GM18508 (cell line): Measurements from ENCODE around the gene NOP58.
"Not testable (repeated sequence)": the region's sequence is repeated elsewhere in the genome, so short reads cannot be mapped to it uniquely, and the experiment has no call there.

ENCODE experiments used
- ATAC-seq: cut with Tn5 transposase; IDR thresholded peaks from one replicate; pipeline ENCODE4 v1.9.1; 2021; ENCODE audit warnings: moderate number of reproducible peaks; ENCODE audit not compliant: insufficient read depth, unreplicated experiment

NOP58 gene, protein sequence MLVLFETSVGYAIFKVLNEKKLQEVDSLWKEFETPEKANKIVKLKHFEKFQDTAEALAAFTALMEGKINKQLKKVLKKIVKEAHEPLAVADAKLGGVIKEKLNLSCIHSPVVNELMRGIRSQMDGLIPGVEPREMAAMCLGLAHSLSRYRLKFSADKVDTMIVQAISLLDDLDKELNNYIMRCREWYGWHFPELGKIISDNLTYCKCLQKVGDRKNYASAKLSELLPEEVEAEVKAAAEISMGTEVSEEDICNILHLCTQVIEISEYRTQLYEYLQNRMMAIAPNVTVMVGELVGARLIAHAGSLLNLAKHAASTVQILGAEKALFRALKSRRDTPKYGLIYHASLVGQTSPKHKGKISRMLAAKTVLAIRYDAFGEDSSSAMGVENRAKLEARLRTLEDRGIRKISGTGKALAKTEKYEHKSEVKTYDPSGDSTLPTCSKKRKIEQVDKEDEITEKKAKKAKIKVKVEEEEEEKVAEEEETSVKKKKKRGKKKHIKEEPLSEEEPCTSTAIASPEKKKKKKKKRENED

DNA sequence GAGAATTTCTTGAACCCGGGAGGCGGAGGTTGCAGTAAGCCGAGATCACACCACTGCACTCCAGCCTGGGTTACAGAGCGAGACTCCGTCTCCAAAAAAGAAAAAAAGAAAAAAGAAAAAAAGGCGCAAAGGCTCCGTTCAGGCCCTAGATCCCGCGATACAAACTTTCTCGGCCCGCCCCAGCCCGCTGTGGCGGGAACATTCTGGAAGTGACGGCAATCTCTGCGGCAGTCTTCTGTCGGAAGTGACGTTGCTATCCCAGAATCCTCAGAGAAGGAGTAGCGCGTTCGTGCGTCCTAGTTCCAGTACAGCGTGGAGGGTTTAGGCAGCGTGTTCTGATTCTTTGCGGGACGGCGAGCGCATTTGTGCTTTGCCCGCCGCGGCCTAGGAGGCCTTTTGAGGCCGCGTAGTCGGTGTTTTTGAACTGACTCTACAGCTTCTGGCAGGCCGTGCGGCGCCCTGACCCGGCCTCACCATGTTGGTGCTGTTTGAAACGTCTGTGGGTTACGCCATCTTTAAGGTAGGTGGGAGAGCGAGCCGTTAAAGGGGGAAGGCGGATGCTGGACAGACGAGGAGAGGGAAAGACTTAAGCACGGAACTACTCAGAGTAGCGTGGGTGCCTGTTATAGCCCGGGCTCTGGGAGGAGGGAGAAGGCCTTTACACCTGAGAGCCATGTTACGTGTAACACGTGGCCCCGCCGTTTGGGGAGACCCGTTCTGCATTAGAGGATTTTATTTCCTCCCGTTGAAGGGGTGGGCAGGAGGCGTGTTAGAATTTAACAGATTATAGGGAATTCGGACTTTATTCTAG is at the start of gene NOP58:
NOP58 (plus strand) TSS at position 297 of the 811 bp plus-strand sequence; CDS start at position 476, 179 bp downstream.
- peak; percentile 61 for ATAC-seq

DNA sequence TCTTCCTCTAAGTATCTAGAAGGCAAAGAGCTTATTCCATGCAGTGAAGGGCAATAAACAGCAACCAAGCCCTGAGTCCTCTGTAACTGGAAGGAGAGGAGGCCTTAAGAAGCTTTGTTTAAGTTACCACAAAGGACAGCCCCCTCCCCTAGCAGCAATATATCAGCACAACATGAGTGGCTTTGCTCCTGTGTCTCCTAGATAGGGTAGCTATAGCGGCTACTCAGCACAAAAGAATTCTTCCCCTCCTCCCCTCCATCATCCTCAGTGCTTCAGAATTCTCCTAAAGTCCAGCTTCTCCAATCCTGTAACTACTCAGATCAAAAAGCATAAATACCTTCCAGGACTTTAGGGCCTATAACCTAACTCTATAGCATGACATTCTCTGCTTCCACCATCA is 43.7 kb upstream of the NOP58 start:
- ATAC-seq: no peak

DNA sequence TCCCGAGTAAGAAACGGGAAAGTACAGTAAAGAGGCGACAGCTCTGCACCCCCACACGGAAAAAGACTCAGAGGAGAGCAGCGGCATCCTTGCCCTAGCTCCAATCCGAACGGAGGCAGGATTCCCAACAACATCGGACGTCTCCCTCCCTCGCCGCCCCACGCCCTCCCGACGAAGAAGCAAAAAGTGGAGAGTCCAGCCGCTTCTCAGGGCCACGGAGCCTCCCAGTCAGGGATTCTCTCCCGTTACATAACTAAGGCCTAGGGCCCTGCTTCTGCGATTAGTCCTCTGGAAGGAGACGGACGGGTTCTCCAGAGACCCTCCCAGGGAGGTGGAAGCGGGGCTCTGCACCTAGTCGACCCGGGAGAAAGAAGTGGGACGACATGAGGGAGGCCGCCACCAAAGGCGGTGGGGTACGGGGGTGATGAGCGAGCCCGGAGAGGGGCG is 27.8 kb upstream of the NOP58 start:
- peak; percentile 14 for ATAC-seq

DNA sequence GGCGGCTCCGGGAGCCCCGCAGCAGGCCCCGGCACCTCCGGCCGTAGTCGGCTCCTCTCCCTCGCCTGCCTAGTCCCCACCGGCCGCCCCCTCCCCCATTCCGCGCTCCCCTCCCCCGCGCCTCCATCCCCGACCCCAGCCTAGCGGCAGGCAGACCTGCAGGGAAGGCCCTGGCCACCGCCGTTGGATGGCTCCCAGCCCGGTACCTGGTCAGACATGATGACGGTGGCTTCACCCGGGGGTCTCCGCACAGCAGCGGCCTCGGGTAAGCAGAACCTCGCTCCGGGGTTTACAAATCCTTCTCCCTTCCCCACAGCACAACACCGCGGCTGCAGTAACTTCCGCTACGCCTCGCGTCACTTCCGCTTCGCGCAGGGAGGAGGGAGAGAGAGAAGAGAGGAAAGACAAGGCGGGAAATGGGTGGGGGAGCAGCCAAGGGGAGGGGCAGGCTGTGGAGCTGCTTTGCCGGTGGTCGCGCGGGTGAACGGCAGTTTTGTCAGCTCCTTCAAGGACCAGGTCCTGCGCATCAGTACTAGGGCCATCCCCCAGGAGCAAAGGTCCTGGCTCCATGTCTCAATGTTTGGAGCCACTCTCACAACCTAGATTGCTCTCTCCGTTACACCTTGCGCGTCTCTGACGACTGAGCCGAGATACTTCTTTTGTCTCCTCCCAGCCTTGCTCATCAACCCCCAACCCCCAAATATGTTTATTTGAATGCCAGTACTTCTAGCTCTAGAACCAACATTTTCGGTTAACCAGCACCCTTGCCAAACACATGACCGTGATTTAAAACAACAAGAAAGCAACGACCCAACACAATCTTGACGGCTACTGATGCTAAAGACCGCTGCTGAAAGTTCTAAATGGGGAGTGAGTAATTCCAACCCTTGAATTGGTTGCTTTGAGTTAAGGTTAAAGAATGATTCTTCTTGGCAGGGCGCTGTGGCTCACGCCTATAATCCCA is 27.0 kb upstream of the NOP58 start, which contains the start of gene SUMO1:
SUMO1 (minus strand) TSS at position 364 of the 964 bp plus-strand sequence; CDS start at position 218, 146 bp downstream.
- ATAC-seq: peak; percentile 69

DNA sequence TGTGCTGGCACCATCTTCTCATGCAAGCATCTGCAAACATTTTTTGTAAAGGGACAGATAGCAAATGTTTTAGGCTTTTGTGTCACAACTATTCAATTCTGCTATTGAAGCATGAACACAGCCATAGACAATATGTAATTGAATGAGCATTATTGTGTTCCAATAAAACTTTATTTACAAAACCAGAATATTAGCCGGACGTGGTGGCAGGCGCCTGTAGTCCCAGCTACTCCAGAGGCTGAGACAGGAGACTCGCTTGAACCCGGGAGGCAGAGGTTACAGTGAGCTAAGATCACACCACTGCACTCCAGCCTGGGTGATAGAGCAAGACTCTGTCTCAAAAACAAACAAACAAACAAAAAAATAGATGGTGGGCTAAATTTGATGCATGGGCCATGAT is 17.9 kb upstream of the NOP58 start:
- ATAC-seq: not testable (repeated sequence)

DNA sequence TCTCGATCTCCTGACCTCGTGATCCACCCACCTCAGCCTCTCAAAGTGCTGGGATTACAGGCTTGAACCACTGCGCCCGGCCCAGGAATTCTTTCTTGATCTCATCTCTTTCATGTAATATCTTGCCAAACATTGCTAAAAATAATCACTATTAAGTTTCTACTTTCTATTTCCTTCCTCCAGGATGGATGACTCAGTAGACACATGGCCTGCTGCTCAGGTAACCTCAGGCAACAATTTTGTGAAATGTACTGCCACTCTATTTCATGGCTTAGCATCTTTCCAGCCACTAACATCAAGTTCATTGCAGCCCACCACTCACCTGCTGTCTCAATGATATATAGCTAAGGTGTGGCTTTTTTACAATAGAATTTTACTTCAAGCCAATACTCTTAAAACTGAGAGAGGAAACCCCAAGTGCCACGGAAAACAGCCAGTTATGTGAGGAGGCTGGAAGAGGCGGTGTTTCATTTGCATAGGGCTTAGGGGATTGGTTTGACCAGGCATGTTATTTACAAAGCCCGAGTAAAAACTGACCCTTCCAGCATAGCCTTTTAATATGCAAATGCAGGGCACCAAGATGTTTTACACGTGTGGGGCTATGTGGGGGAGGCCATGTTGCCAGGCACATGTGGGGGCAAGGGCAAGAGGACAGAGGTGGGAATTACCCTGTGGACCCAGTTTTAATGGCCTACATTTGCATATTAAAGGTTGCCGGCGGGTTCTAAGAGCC is 15.9 kb upstream of the NOP58 start:
- ATAC-seq: no peak

DNA sequence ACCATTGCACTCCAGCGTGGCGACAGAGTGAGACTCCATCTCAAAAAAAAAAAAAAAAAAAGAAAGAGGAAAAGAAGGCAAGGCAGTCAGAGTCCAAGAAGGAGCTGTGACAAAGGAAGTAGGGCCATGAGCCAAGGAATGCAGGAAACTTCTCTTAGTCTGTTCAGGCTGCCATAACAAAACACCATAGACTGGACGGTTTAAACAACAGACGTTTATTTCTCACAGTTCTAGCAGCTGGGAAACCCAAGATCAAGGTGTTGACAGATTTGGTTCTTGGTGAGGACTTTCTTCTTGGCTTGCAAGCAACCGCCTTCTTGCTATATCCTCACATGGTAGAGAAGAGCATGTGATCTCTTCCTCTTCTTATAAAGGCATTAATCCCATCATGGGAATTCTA is 14.1 kb upstream of the NOP58 start:
- ATAC-seq: no peak

DNA sequence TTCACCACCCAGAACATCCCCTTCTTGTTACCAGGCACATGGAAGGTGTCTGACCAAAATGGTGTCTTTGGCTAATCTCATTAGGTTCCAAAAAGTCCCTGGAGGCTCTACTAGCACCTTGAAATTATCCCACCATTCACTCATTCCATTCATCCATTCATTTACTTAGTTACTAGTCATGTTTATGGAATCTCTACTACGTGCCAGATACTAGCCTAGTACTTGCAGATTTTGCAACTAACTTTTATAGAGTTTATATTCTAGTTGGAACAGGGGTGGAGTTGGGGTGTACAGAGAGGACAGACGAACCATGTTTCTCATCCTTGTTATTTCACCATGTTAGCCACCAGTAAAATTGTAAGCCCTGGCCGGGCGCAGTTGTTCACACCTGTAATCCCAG is 4.0 kb upstream of the NOP58 start:
- no peak for ATAC-seq

DNA sequence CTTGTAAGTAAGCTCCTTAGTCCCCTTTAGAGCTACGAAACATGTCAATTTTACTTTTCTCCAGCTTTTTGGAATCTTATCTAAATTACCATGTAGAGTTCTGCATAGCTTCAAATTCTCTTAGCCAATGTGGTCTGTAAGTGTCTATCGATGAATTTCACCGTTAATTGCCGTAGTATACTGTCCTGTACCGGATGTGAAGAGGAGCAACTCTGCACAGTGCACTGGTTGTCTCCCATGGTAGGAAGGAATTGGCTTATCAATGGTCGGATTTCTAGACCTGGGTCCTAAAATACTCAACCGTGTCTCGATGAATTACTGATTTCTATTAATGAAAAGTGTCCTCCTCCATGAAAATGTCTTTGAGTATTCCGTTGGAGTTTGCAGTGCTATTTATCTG is 1.9 kb downstream of the NOP58 start:
- no peak for ATAC-seq

DNA sequence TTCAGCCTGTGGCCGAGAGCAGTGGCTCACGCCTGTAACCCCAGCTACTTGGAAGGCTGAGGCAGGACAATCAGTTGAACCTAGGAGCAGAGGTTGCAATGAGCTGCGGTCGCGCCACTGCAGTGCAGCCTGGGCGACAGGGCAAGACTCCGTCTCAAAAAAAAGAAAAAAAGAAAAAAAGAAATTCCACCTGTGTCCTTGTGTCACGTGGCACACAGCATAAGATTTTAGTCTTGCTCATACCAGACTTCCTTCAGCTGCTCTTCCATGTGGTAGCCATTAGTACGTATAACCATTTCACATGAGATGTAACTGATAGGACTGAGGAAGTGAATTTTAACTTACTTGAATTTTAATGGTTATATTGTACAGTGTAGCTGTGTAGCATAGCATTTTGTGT is 4.0 kb downstream of the NOP58 start:
- ATAC-seq: no peak

DNA sequence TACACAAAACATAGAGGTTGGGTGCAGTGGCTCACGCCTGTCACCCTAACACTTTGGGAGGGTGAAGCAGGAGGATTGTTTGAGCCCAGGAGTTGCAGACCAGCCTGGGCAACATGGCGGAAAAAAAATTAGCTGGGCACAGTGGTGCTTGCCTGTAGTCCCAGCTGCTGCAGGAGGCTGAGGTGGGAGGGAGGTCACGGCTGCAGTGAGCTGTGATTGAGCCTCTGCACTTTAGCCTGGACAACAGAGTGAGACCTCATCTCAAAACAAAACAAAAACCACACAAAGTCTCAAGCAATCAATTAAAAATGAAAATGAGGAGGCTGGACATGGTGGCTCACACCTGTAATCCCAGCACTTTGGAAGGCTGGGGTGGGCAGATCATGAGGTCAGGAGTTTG is 4.9 kb downstream of the NOP58 start:
- no peak for ATAC-seq

DNA sequence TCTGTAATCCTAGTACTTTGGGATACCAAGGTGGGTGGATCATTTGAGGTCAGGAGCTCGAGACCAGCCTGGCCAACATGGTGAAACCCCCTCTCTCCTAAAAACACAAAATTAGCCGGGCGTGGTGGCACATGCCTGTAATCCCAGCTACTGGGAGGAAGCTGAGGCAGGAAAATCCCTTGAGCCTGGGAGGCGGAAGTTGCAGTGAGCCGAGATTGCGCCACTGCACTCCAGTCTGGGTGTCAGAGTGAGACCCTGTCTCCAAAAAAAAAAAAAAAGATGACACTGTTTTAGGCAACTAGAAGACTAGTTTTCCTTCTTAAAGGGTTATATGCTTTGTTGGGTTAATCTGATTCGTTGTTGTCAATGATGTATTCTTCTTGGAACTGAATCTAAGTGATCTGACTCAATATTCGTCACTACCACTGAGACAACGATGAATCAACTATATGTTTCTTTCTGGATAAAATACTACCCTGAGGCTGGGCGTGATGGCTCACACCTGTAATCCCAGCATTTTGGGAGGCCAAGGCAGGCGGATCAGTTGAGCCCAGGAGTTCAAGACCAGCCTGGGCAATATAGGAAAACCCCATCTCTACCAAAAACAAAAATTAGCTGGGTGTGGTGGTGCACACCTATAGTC is 10.6 kb downstream of the NOP58 start:
- not testable (repeated sequence) for ATAC-seq

DNA sequence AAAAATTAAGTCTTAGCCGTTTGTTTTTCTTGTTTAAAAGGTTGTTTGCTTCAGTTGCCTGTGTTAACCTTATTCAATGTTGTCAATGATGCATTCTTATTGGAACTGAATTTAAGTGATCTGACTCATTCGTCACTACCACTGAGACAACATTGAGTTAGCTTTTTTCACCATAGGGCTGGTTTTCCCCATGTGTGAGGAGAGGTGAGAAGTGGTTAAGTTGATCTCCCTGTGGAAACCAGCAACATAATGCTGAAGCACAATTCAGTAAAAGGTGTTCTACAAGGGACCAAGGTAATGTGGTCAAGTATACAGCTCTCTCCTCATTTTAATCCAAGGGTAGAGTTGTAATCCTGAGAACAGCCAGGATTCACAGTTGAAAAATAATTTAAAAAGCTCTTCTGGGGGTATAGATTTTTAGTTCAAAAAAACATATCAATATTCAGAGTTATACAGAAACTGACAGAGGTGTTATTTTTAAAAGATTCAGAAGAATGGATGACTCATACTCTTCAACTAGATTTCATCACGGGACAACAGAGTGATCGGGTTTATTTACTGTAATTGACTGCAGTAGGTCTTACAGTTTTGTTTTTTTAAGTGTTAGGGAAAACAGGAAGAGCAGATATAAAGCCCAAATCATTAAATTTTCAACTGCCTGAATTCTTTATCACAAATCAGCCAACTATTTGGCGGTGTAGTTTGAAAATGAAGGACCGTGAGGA is 12.6 kb downstream of the NOP58 start:
- no peak for ATAC-seq

DNA sequence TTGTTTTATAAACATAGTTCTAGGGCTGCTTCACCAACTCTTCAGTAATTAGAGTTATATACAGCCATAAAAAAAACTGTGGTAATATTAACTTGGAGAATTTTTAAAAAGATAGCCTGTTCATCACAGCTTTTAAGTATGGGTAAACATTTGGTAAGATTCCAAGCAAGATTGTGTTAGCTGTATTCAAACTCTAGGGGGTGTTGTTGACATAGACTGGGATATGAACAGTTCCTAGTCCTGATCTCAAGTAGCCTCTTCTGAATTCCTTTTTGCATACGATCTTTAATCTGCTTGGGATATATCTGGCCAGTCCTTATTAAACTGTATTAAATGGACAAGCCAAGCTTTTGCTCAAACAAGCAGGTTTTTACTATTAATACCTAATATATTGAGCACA is 13.4 kb downstream of the NOP58 start:
- no peak for ATAC-seq

DNA sequence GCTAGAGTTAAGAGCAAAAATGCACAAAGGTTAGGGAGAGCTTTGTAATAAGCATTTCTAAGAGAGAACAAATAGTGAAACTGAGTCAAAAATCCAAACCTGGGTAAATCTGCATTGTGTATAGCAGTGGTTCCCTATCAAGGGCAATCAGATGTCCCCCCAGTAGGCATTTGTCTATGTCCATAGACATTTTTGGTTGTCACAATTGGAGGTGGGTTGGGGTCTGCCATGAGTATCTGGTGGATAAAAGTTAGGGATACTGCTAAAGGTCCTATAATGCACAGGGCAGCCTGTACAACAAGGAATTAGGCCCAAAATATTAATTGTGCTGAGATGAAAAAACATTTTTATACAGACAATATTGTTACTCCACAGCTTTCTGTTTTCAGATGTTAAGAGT is 21.0 kb downstream of the NOP58 start:
- ATAC-seq: no peak

DNA sequence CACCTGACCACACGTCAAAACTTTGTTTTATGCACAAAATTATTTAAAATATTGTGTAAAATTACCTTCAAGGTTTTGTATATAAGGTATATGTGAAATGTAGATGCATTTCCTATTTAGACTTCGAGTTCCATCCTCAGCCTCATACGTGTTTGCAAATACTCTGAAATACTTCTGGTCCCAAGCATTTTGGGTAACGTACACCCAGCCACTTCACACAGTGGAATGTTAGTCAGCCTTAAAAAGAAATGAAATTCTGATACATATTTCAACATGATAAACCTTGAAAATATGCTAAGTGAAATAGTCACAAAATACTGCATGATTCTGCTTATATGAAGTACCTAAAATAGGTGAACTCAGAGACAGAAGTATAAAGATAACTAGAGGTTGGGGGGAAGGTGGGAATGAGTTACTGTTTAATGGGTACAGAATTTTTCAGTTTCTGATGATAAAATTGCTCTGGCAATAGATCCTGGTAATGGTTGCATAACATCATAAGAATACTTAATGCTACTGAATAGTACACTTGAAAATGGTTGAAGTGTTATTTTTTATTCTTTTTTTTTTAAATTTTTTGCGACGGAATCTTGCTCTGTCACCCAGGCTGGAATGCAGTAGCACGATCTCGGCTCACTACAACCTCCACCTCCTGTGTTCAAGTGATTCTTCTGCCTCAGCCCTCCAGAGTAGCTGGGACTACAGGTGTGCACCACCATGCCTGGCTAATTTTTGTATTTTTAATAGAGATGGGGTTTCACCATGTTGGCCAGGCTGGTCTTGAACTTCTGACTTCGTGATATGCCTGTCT is 24.0 kb downstream of the NOP58 start:
- ATAC-seq: no peak

DNA sequence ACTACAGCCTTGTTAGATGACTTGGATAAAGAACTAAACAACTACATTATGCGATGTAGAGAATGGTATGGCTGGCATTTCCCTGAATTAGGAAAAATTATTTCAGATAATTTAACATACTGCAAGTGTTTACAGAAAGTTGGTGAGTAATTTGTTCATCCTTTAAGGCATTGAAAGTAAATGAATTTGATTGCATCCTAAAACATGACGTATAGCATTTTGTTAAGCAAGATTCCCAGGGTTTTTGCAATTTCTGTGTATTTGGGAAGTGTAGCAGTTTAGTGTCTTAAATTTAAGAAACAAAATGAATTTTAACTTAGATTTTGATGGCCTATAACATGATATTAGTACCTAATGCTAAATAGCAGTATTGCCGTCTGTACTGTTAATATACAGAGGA is 24.8 kb downstream of the NOP58 start:
- ATAC-seq: no peak
